ENCODE data around the gene ATPAF2. TPM values are rescaled to one million over a fixed set of nuclear protein-coding genes. Genes with fewer than 3 reads are reported as not detected.

Gene ATPAF2
- total and polyA plus RNA-seq, 8 donors = 5.4 to 250 (median 19.1) TPM

GRCh38 chr17:18059283-18059682 is 20.3 kb upstream of the ATPAF2 start:
- intact Hi-C loops (cut with DNase I; ENCODE audit: low total_unique reads) = no loop called here
- peaks cover 38 to 100% (median 98%) of the 10 kb centered on the region in 4 donors for H3K36me3 ChIP-seq
- H3K27ac ChIP-seq = no peak overlapping the region
- no peak for DNase-seq
- no peak for TF ChIP-seq POLR2A (IDR thresholded peaks at IDR 0.05)
- TF ChIP-seq, protein P1, sequence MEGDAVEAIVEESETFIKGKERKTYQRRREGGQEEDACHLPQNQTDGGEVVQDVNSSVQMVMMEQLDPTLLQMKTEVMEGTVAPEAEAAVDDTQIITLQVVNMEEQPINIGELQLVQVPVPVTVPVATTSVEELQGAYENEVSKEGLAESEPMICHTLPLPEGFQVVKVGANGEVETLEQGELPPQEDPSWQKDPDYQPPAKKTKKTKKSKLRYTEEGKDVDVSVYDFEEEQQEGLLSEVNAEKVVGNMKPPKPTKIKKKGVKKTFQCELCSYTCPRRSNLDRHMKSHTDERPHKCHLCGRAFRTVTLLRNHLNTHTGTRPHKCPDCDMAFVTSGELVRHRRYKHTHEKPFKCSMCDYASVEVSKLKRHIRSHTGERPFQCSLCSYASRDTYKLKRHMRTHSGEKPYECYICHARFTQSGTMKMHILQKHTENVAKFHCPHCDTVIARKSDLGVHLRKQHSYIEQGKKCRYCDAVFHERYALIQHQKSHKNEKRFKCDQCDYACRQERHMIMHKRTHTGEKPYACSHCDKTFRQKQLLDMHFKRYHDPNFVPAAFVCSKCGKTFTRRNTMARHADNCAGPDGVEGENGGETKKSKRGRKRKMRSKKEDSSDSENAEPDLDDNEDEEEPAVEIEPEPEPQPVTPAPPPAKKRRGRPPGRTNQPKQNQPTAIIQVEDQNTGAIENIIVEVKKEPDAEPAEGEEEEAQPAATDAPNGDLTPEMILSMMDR (IDR thresholded peaks at IDR 0.05) = no peak
- TF ChIP-seq EP300 (IDR thresholded peaks at IDR 0.05) = no peak
- TF ChIP-seq POLR2AphosphoS5 (IDR thresholded peaks at IDR 0.05) = no peak
- H3K27me3 ChIP-seq = no peaks in the 10 kb centered on the region
- H3K9me3 ChIP-seq = no peaks in the 10 kb centered on the region
- H3K4me3 ChIP-seq = no peak overlapping the region
- no peaks in the 10 kb centered on the region for H3K4me1 ChIP-seq
- WGBS, 5 donors = 69 to 80% (median 74%) methylated on average over 5 of the region's 5 CpGs

GRCh38 chr17:18056214-18056613 is 17.2 kb upstream of the ATPAF2 start:
- Histone ChIP-seq H3K27me3 (no peaks in the 10 kb centered on the region), H3K9me3 (no peaks in the 10 kb centered on the region), H3K27ac (no peak overlapping the region), H3K36me3 (peaks cover 27 to 83% (median 81%) of the 10 kb centered on the region in 4 donors), H3K4me1 (no peaks in the 10 kb centered on the region), H3K4me3 (no peak overlapping the region)
- 81 to 91% (median 90%) methylated on average over 3 of the region's 3 CpGs for WGBS, 5 donors
- TF ChIP-seq EP300 (IDR thresholded peaks at IDR 0.05) (no peak), POLR2A (IDR thresholded peaks at IDR 0.05) (no peak), POLR2AphosphoS5 (IDR thresholded peaks at IDR 0.05) (no peak)
- TF ChIP-seq, protein P1 (IDR thresholded peaks at IDR 0.05) = no peak
- DNase-seq = no peak
- intact Hi-C loops (cut with DNase I; ENCODE audit: low total_unique reads) = no loop called here

DNA sequence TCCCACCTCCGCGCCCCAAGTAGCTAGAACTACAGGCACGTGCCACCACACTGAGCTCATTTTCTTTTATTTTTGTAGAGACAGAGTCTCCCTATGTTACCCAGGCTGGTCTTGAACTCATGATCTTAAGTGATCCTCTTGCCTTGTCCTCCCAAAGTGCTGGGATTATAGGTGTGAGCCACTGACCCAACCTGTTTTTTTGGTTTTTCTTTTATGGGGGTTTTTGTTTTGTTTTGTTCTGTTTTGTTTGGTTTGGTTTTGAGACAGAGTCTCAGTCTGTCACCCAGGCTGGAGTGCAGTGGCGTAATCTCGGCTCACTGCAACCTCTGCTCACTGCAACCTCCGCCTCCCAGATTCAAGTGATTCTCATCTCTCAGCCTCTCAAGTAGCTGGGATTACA is 16.6 kb upstream of the ATPAF2 start:
- no peak overlapping the region for H3K4me3 ChIP-seq
- H3K36me3 ChIP-seq = peaks cover 24 to 77% (median 74%) of the 10 kb centered on the region in 4 donors
- no peak overlapping the region for H3K27ac ChIP-seq
- H3K4me1 ChIP-seq = no peaks in the 10 kb centered on the region
- intact Hi-C loops (cut with DNase I; ENCODE audit: low total_unique reads) = no loop called here
- no peak for DNase-seq
- TF ChIP-seq POLR2A (IDR thresholded peaks at IDR 0.05) = no peak
- no peaks in the 10 kb centered on the region for H3K27me3 ChIP-seq
- WGBS, 5 donors = 92 to 97% (median 94%) methylated on average over 6 of the region's 6 CpGs
- H3K9me3 ChIP-seq = no peaks in the 10 kb centered on the region

- Histone ChIP-seq H3K4me1 (peaks cover 4 to 23% (median 12%) of the 10 kb centered on the region in 4 donors), H3K27ac (no peak overlapping the region), H3K9me3 (no peaks in the 10 kb centered on the region), H3K36me3 (peaks cover 4 to 45% (median 38%) of the 10 kb centered on the region in 4 donors), H3K27me3 (no peaks in the 10 kb centered on the region), H3K4me3 (no peak overlapping the region)
- 83 to 93% (median 90%) methylated on average over 3 of the region's 3 CpGs for WGBS, 5 donors
- intact Hi-C loops (cut with DNase I; ENCODE audit: low total_unique reads) = no loop called here
- TF ChIP-seq POLR2A (IDR thresholded peaks at IDR 0.05) = no peak
- DNase-seq = no peak
Observed at GRCh38 chr17:18045691-18046350, 6.9 kb upstream of the ATPAF2 start.

DNA sequence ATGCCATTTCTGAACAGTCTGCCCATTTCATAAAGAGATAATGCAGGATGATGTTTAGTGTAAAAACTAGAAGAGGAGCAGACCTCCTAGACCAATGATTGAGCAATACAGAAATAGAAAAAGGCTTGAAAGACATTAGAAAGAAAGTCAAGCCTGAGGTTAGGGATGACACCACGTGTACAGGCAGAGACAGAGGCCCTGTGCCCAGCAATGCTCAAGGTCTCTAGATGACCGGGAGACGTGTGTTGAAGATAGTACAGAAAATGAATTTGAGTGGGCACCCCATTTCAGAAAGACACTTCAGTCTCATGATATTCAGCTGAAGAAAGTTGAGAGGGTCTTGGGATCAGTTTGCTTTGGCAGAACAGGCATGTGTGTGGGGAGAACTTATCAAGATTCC is 5.6 kb upstream of the ATPAF2 start:
- Histone ChIP-seq H3K9me3 (no peaks in the 10 kb centered on the region), H3K36me3 (peaks cover 4 to 40% (median 35%) of the 10 kb centered on the region in 4 donors), H3K4me1 (peaks cover 14 to 31% (median 22%) of the 10 kb centered on the region in 4 donors), H3K4me3 (no peak overlapping the region), H3K27me3 (no peaks in the 10 kb centered on the region), H3K27ac (no peak overlapping the region)
- intact Hi-C loops (cut with DNase I; ENCODE audit: low total_unique reads) = no loop called here
- 90 to 94% (median 92%) methylated on average over 3 of the region's 3 CpGs for WGBS, 5 donors
- TF ChIP-seq POLR2AphosphoS5 (IDR thresholded peaks at IDR 0.05) = no peak
- TF ChIP-seq POLR2A (IDR thresholded peaks at IDR 0.05) = no peak
- TF ChIP-seq, protein P1 (IDR thresholded peaks at IDR 0.05) = no peak
- TF ChIP-seq EP300 (IDR thresholded peaks at IDR 0.05) = no peak
- no peak for DNase-seq
